Muscle layer of duodenum (tissue), 2 donors: ENCODE data around the gene XCR1.
"Not testable (repeated sequence)": the region's sequence is repeated elsewhere in the genome, so short reads cannot be mapped to it uniquely, and the experiment has no call there.

Experiments
- H3K27ac ChIP-seq: one replicate; pipeline ENCODE4 v1.7.0; 2013; ENCODE audit warnings: mild to moderate bottlenecking, low read length
- H3K27me3 ChIP-seq: one replicate; pipeline ENCODE4 v1.7.0; 2013; ENCODE audit warnings: low read depth, mild to moderate bottlenecking, control low read depth, low read length
- H3K36me3 ChIP-seq, 2 donors: one replicate each; pipeline ENCODE4 v1.7.0; 2013; ENCODE audit warnings: low read length in 2 of 2, control low read depth in 1 of 2, mild to moderate bottlenecking in 1 of 2; ENCODE audit not compliant: insufficient read depth in 2 of 2, control insufficient read depth in 1 of 2
- H3K4me1 ChIP-seq, 2 donors: one replicate each; pipeline ENCODE4 v1.7.0; 2013; ENCODE audit warnings: low read length in 2 of 2, mild to moderate bottlenecking in 2 of 2, control low read depth in 1 of 2, moderate library complexity in 1 of 2; ENCODE audit not compliant: insufficient read depth in 2 of 2, control insufficient read depth in 1 of 2
- H3K4me3 ChIP-seq, 2 donors: one replicate each; pipeline ENCODE4 v1.7.0; 2013; ENCODE audit warnings: low read length in 2 of 2, low read depth in 1 of 2, mild to moderate bottlenecking in 1 of 2
- H3K9me3 ChIP-seq, 2 donors: one replicate each; pipeline ENCODE4 v1.7.0; 2013; ENCODE audit warnings: low read length in 2 of 2, control low read depth in 1 of 2, mild to moderate bottlenecking in 1 of 2; ENCODE audit not compliant: control insufficient read depth in 1 of 2
- donor health status: healthy.

The XCR1 gene

DNA sequence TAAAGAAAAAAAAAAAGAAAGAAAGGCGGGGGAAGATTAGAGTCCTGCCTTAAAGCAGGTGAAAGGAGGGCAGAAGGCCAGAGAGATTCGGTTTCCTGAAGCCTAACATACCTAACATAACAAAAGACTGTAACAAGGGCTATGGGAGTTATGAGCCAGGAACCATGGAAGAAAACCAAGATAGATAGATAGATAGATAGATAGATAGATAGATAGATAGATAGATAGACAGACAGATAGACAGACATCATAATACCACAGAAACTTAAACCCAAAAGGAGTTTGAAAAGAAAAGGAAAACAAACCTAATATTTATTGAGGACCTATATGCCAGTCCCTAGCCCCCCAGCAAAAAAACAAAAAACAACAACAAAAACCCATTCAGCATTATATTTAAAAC is 29.3 kb downstream of the XCR1 start:
- no peaks in the 10 kb centered on the region for H3K9me3 ChIP-seq
- H3K4me1 ChIP-seq = peaks cover 0 to 20% of the 10 kb centered on the region in 2 donors
- H3K27me3 ChIP-seq = no peaks in the 10 kb centered on the region
- no peak overlapping the region for H3K27ac ChIP-seq
- no peaks in the 10 kb centered on the region for H3K36me3 ChIP-seq
- H3K4me3 ChIP-seq = no peak overlapping the region

DNA sequence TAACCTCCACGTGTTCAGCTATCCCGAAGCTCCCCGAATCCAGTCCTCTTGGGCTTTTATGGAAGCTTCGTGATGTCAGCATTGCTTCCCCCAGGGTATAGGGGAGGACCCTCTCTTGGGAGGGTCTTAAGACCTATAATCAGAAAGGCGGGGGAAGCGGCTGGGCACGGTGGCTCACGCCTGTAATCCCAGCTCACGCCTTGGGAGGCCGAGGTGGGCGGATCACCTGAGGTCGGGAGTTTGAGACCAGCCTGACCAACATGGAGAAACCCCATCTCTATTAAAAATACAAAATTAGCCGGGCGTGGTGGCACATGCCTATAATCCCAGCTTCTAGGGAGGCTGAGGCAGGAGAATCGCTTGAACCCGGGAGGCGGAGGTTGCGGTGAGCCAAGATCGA is 29.8 kb downstream of the XCR1 start:
- H3K4me1 ChIP-seq = peaks cover 0 to 25% of the 10 kb centered on the region in 2 donors
- not testable (repeated sequence) for H3K27ac ChIP-seq, H3K9me3 ChIP-seq, H3K27me3 ChIP-seq, H3K4me3 ChIP-seq, H3K36me3 ChIP-seq

DNA sequence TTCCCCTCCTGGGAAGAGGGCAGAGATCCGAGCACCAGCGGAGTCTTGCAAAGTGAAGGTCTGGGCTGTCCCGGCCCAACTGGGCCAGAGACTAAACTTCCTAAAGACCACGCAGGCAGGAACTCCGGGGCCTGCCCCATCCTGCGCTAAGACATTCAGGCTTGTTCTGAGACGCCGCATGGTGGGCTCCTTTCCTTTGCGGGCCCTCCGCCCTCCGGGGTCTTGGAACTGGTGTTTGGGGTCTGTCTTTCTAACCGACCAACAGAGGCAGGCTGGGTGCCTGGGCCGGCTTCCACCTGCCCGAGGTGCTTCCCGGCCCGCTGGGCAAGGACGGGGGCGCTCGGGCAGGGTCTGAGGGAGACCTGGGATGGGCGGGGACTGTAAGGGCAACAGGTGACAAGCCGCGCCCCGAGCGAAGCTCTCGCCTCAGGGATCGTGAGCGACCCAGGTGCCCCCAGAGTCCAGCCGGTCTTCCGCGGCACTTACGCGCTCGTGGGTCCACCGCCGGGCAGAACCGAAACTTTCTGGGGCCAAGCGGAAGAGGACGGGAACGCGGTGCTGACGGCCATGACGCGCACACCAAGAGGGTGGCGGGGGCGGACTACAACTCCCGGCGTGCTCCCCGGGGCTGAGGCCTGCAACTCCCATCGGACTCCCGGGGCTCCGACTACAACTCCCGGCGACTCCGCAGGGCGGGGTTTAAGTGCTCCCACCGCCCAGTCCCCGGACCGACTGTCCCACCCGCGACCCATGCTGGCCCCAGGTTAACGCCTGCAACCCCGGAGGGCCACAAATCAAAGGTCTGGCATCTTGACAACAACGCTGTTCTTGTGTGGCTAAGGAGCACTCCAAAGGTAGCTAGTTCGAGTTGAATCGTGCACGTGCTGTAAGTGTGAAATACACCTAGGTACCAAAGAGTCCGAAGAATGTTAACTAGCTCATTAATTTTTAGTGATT is 31.8 kb downstream of the XCR1 start, which contains the start of gene FYCO1:
TSS of gene FYCO1 (minus strand) at position 589 of the 957 bp plus-strand sequence. CDS start 10,914 bp downstream, outside the sequence.
- peak within 1 kb of the TSS; percentile 82 to 88 for H3K4me3 ChIP-seq
- H3K36me3 ChIP-seq = no peaks in the 10 kb centered on the region
- no peaks in the 10 kb centered on the region for H3K9me3 ChIP-seq
- H3K27me3 ChIP-seq = no peaks in the 10 kb centered on the region
- H3K27ac ChIP-seq = peak within 1 kb of the TSS; percentile 90
- peaks cover 0 to 38% of the 10 kb centered on the region in 2 donors for H3K4me1 ChIP-seq

DNA sequence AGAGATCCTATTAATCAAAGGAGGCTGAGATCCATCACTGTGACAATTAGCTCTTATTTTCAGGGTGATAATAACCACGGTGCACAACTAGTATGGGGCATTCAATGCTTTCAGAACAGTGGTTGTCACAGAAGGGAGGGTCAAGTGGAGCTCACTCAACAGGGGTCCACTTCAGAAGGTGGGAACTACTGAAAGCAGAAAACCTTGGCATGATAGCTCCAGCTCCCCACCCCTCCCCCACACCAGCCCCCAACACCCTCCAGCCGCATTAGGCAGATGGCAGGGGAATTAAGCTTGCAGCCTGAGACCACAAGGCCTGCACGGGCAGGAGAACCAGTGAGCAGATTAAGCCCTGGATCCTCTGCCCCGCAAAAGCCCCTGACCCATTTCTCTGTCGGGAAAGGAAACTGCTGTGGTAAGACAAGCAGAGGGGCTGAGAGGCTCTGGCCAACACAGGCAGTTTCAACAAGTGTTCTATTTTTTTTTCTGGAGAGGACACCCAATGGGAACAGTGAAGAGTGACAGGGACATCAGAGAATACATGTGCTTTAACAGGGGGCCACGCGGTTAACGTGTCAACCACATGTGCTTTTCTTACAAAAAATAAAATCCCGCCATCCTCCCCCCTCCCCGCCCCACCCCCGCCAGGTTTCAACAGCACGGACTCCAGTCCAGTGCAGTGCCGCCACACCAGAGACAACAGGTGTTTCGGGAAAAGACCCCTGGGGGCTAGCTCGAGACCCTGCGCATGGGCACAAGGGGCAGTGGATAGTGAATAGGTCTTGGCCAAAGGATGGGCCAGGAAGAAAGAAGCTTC is 32.7 kb downstream of the XCR1 start:
- peak overlapping the region; percentile 90 for H3K27ac ChIP-seq
- no peaks in the 10 kb centered on the region for H3K27me3 ChIP-seq
- peak overlapping the region; percentile 82 to 88 for H3K4me3 ChIP-seq
- no peaks in the 10 kb centered on the region for H3K9me3 ChIP-seq
- peaks cover under 1 to 45% of the 10 kb centered on the region in 2 donors for H3K4me1 ChIP-seq
- H3K36me3 ChIP-seq = no peaks in the 10 kb centered on the region

DNA sequence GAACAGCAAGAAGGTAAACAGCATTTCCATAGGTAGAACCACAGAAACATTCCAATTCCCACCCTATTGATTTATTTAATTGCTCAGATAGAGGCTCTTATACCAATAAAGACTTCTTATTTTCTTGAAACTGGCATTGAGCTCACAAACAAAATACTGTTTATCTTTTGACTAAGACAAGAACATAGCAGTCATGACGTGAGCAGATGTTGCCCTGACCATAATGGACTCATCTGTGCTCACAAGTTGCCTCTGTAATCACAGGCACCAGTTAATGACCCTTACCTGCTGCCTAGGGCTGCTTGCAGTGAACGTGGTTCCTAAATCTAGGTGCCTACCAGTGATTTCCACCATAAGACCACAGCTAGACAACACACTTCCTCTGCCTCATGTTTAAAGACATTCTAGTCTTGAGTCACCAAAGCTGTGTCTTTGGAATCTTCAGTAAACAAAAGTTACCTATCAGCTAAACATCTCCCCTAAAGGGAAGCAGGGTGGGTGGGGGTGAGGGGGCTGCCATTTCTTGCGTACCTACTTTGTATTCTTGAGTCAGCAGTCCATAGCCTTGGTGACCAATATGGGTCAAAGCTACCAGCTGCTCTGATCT is 33.8 kb downstream of the XCR1 start:
- Histone ChIP-seq H3K4me3 (no peak overlapping the region), H3K36me3 (no peaks in the 10 kb centered on the region), H3K4me1 (peaks cover 10 to 55% of the 10 kb centered on the region in 2 donors), H3K9me3 (no peaks in the 10 kb centered on the region), H3K27ac (peak overlapping the region; percentile 26), H3K27me3 (no peaks in the 10 kb centered on the region)

DNA sequence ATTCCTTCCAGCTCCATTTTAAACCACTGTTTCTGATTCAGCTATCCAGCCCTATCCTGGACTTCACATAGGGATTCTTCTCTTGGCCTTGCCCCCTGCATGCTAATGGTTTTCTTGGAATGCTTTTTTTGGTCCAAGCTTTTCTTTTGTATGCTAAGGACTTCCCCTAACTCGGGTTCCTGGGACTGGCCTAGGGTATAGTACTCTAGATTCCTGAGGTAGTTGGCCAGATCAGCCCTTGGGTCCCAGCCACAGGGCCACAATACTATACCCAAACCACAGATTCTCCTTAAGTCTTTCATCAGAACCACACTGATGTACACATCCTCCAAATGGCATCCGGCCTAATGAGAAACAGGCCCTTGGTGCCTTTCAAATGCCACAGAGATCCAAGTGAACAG is 34.5 kb downstream of the XCR1 start:
- no peaks in the 10 kb centered on the region for H3K36me3 ChIP-seq
- no peaks in the 10 kb centered on the region for H3K9me3 ChIP-seq
- H3K4me1 ChIP-seq = peaks cover 17 to 62% of the 10 kb centered on the region in 2 donors
- no peaks in the 10 kb centered on the region for H3K27me3 ChIP-seq
- H3K27ac ChIP-seq = peak overlapping the region; percentile 26
- no peak overlapping the region for H3K4me3 ChIP-seq

DNA sequence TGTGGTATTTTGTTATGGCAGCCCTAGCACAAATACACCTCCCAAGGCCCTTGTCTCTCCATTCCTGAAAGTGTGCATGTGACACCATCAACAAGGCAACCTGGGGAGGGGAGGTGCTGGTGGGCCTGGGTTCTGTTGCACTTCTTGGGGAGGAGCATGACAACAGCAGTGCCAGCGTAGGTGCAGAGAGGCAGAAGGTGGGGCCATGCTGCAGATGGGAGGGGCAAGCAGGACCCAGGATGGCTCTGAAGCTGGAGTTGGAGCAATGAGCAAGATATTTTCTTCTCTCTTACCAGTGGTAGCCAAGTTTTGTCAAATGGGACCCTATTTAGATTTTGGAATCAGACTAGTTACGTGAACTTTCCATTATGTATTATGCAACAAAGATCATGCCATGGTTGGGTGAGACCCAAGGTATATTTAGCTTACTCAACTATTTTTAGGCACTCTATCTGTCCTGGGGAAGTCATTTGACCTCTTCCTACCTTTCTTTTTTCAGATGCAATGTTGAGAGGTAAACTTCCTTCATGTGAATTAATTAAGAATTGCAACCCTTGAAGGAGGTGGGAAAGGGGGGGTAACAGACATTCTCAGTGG is 35.1 kb downstream of the XCR1 start:
- Histone ChIP-seq H3K4me3 (no peak overlapping the region), H3K27ac (no peak overlapping the region), H3K27me3 (no peaks in the 10 kb centered on the region), H3K9me3 (no peaks in the 10 kb centered on the region), H3K4me1 (peaks cover 23 to 68% of the 10 kb centered on the region in 2 donors), H3K36me3 (no peaks in the 10 kb centered on the region)

DNA sequence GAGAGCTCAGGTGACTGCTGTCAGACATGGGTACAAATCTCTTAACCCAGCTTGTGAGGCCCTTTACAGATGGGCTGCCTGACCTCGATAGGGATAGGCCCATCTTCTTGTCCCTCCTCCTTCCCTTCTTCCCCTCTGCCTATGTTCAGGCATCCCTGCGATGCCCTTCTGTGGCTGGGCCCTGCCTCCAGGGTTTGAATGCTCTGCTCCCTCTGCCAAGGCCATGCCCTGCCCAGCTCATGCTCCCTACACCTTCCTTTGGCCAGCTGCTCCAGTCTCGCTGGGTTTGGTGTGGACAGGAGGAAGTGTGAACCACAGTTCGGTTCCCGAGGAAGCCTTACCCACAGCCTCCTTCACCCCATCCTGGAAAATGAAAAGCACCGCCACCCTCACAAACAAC is 35.9 kb downstream of the XCR1 start:
- H3K36me3 ChIP-seq = no peaks in the 10 kb centered on the region
- H3K27me3 ChIP-seq = no peaks in the 10 kb centered on the region
- no peak overlapping the region for H3K27ac ChIP-seq
- peaks cover 32 to 77% of the 10 kb centered on the region in 2 donors for H3K4me1 ChIP-seq
- H3K9me3 ChIP-seq = no peaks in the 10 kb centered on the region
- no peak overlapping the region for H3K4me3 ChIP-seq

DNA sequence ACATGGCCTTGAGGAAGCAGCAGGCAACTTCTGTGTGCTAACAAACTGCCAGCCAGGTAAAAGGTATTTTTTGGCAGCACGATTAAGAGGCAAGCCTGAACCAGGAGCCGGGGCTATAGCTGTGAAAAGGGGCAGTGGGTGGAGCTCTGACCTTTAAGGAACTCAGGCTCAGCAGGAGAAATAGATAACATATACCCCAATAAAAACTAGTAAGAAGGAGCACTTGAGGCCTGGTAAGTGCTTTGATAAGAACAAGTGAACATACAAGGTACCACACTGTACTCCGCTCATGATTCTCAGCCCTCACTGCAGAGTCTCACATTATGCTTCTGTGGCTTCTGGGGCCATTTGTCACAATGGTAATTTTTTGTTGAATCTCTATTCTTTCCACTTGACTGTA is 37.1 kb downstream of the XCR1 start:
- Histone ChIP-seq H3K27ac (peak overlapping the region; percentile 42), H3K4me1 (peaks cover 43 to 84% of the 10 kb centered on the region in 2 donors), H3K36me3 (no peaks in the 10 kb centered on the region), H3K27me3 (no peaks in the 10 kb centered on the region), H3K4me3 (no peak overlapping the region), H3K9me3 (no peaks in the 10 kb centered on the region)

DNA sequence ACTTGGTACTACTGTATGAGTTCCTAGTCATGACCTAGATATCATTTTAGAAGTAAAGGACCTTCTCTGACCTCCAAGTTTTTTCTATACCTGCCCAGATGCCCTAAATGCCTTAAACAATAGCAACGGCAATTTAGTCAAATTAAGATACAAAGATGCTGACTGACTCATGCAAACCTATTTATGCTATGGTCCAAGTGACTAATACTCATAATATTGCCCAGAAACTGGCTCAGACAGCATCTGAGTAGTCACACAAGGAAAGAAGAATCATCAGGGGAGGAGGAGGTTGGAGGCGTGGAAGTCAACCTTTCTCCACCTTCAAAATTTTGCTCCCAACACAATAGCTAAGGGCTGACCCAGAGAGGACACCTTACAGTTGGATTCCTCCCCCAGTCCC is 38.5 kb downstream of the XCR1 start:
- Histone ChIP-seq H3K27me3 (no peaks in the 10 kb centered on the region), H3K36me3 (peaks cover 6 to 8% of the 10 kb centered on the region in 2 donors), H3K9me3 (no peaks in the 10 kb centered on the region), H3K27ac (peak overlapping the region; percentile 90), H3K4me3 (no peak overlapping the region), H3K4me1 (peaks cover 48 to 83% of the 10 kb centered on the region in 2 donors)
